Activated effector memory CD4-positive, alpha-beta T cell treated with Interleukin-2 at 50 U/mL for 16 hours (primary cell): ENCODE results near the gene PIGT.
A peak's percentile ranks its signal among the peaks of the same experiment; 100 is the strongest.

Experiments
- DNase-seq: peaks from one replicate; pipeline ENCODE4 v3.0.0-alpha.2; 2020

PIGT gene

DNA sequence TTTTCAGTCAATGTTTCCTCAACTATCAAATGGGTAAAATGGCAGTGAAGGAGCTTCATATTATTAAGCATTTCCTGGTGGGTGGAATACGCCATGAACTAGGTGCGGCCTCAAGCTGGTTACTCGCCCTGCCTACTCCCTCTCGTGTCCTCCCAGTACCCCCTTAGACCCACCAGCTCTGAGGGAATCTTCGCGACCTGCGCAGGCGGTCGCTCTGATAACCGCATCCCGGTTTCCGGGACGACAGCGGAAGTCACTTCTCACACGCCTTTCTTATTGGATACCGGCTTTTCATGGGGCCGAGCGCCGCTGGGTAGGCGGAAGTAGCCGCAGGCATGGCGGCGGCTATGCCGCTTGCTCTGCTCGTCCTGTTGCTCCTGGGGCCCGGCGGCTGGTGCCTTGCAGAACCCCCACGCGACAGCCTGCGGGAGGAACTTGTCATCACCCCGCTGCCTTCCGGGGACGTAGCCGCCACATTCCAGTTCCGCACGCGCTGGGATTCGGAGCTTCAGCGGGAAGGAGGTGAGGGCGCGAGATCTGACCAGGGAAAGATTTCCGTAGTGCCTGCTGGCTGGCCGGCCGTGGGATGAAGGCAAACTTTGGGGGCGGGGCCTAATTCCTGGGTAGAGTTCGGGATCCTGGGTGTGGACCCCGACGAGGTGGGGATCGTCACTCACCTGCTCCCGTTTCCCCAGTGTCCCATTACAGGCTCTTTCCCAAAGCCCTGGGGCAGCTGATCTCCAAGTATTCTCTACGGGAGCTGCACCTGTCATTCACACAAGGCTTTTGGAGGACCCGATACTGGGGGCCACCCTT is at the start of gene PIGT:
Gene PIGT, plus strand, starts transcription at position 320 of the 816 bp plus-strand sequence. Its CDS starts 16 bp downstream, at position 336.
- peak; percentile 82 for DNase-seq

- DNase-seq: no peak
These were observed 49.7 kb upstream of the PIGT start for GRCh38 chr20:45366192-45366591.

GRCh38 chr20:45366631-45367030 is 49.3 kb upstream of the PIGT start:
- no peak for DNase-seq

- DNase-seq: no peak
These were observed 48.8 kb upstream of the PIGT start for GRCh38 chr20:45367126-45367525.

- peak; percentile 26 for DNase-seq
These were observed 47.5 kb upstream of the PIGT start for GRCh38 chr20:45368221-45368980.

- no peak for DNase-seq
These were observed 45.3 kb upstream of the PIGT start for GRCh38 chr20:45370571-45371160.

GRCh38 chr20:45372241-45372640 is 43.7 kb upstream of the PIGT start:
- no peak for DNase-seq

DNA sequence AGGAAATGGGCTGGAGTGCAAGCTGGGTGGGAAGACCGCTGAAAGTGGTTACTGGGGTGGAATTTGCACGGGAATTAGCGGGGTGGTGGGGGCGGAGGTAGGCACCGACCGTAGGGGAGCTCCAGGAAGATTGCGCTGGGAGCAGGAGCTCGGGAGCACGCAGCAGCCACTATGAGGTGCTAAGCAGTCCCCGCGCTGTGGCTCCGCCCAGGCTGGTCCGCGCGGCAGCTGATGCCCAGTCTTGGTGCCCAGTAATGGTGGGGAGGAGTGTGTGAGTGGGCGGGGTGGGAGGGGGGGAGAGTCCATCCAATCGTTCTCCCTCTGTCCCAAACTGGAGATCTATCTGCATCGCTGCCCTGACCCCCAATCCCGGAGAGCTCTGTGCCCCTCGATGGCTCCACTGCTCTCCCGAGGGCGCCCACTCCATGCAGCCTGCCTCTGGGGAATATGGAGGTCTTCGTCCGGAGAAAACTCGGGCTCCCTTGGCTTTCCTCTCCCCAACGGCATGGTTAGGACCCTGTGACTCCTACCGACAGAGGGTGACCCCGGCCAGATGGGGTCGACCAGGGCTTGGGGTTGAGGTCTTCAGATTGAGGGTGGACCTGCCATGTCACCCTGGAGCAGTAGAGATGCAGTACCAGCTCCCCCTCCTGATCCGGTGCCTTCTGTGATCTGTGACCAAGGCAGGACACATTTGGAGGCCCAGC is 43.1 kb upstream of the PIGT start:
- no peak for DNase-seq

DNA sequence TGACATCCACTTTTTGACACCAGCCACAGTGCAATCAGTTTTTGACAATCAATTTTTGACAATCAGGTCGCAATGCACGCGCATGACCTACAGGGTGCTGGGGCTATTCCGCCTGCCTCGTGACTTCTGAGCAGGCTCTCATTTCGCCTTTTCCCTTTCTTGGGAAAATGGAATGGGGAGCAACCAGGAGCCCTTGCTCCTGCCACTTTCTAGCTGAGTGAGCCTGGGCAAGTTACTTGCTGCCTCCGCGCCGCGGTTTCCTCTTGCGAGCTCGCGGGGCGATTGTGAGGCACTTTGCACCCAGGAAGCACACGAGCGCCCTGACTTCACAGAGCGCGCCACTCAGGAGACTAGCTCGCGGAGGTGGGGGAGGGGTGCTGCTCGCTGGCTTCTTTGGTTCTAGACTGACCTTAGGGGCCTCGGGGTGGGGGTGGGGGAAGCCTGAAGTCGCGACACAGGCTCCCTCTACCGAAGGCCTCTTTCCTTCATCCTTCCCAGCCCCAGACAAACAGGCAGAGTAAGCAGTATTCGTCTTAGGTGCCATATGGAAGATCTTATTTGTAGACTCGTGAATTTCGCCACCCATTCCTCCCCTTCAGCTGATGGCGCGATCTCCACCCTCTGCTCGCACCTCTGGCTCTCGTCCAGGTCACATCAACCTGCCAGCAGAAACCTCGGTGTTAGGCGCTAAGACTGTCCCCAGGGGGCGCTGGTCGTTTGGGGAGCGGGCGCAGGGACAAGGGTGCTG is 42.4 kb upstream of the PIGT start:
- DNase-seq: peak; percentile 81

- DNase-seq: no peak
These were observed 41.9 kb upstream of the PIGT start for GRCh38 chr20:45374101-45374467.

DNA sequence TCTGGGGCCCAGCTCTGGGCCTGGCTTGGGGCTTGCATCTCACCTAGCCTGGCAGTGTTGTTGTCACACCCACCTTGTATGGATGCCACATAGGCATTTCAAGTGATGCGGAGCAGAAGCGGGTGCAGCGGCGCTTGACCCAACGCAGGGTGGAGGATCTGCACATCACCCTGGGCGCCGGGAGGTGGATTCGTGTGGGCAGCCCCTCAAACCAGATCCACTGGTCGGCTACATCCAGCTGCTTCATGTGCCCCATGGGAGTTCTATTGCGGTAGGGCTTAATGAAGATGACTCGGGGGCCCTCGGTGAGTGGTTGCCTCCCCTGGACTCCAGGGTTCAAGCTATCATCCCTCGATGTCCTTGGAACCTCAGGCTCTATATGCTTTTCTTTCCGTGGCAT is 41.0 kb upstream of the PIGT start:
- no peak for DNase-seq

DNA sequence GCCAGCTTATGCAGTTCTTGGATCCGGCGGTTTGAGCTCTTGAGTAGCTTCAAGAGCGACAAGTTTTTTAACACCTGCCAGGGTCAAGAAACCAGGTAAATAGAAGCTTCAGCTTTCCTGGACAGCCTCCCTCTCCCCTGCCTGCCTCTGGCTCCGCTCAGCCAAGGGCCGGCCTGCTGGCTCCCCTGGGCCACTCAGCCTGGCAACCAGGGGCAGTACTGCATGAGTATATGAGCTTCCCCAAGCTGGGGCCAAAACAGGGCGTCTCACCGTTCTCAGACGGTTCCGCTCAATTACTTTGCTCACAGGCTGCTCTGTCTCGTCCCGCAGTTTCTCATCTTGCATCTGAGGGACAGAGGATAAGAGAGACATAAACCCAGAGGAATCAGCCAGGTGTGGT is 38.7 kb upstream of the PIGT start:
- DNase-seq: no peak

GRCh38 chr20:45378191-45378590 is 37.8 kb upstream of the PIGT start, which contains the start of gene TP53TG5:
Gene TP53TG5 (minus strand): TSS chr20:45378325. CDS start chr20:45378236, 89 bp downstream.
- DNase-seq: no peak

GRCh38 chr20:45387274-45387673 is 28.7 kb upstream of the PIGT start:
- no peak for DNase-seq

DNA sequence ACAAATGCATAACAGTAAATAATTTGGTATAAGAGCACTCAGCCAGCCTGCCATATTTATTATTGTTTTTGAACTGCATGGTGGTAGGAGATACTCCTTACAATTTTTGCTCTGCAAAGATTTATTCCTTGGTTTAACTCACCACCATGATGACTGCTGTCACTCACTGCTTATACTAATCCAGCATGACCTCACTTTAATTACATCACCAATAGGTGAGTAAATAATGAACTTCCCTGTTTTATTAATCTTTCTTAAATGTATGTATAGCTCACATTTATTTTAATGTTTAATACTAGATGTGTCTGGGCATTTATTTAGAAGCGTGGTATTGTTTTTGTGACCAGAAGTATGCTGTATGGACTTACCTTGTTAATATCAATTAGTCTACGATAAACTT is 25.0 kb upstream of the PIGT start:
- DNase-seq: no peak

DNA sequence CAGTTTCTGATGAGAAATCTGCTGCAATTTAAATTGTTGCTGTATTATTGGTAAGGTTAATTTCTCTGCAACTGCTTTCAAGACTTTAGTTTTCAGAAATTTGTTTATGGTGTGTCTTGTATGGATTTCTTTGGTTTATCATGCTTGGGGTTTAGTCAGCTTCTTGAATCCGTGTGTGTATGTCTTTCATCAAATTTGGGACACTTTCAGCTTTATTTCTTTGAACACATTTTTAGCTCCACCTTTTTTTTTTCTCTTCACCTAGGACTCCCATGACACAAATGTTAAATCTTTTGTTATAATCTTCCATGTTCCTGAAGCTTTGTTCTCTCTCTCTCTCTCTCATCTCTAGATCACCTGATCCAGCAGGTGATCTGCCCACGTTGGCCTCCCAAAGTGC is 24.4 kb upstream of the PIGT start:
- no peak for DNase-seq

DNA sequence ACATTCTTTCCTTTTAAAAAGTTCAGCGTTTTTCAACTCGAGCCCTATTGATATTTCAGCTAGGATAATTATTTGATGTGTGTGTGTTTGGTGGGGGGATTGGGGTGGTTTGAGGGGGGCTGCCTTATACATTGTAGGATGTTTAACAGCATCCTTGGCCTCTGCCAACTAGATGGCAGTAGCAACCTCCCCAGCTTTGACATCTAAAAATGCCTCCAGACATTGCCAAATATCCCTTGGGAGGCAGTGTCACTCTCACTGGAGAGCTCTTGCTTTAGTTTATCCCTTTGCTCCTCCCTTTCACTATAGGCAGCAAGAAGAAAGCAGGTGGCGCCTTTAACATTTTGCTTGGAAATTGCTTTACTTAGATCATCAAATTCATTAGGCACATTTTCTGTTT is 23.2 kb upstream of the PIGT start:
- no peak for DNase-seq

GRCh38 chr20:45394221-45395113 is 21.5 kb upstream of the PIGT start:
- DNase-seq: no peak

- DNase-seq: no peak
These were observed 20.9 kb upstream of the PIGT start for GRCh38 chr20:45395114-45395415.

- DNase-seq: no peak
These were observed 16.9 kb upstream of the PIGT start for GRCh38 chr20:45399018-45399417.

- no peak for DNase-seq
These were observed 15.5 kb upstream of the PIGT start for GRCh38 chr20:45400346-45401031.
